ENCODE results near the gene CNBD2. TPM values are rescaled to one million over a fixed set of nuclear protein-coding genes. Genes with fewer than 3 reads are reported as not detected.

The CNBD2 gene
- polyA plus RNA-seq, 3 donors: 8.0 to 11.3 (median 9.3) TPM

GRCh38 chr20:36028106-36028808, 59.9 kb downstream of the CNBD2 start:
- Histone ChIP-seq H3K79me2 (ENCODE audit: insufficient read depth, low read length) (no peaks in the 10 kb centered on the region), H2AFZ (ENCODE audit: insufficient read depth, low read depth, low read length, poor library complexity, severe bottlenecking) (no peak overlapping the region), H3K4me1 (ENCODE audit: control insufficient read depth in 1 of 2, insufficient read depth in 2 of 2, low read length in 2 of 2) (no peaks in the 10 kb centered on the region), H3K9me3 (replicated peaks in 1 of 2; ENCODE audit: control insufficient read depth in 1 of 2, insufficient read depth in 1 of 2, low read length in 2 of 2) (no peaks in the 10 kb centered on the region), H3K4me3 (replicated peaks in 1 of 3; ENCODE audit: low read depth in 2 of 3, low read length in 3 of 3) (no peak overlapping the region), H3K27ac (ENCODE audit: low read depth in 1 of 2, low read length in 2 of 2) (no peak overlapping the region), H3K4me2 (replicated peaks; ENCODE audit: extremely low read depth, low read length, poor library complexity, severe bottlenecking) (no peak overlapping the region), H3K9ac (ENCODE audit: insufficient read depth, low read length, poor library complexity, severe bottlenecking) (no peak overlapping the region), H3K36me3 (replicated peaks in 1 of 2; ENCODE audit: control insufficient read depth in 1 of 2, insufficient read depth in 2 of 2, low read length in 2 of 2) (no peaks in the 10 kb centered on the region), H4K20me1 (ENCODE audit: insufficient read depth, low read length) (no peaks in the 10 kb centered on the region), H3K27me3 (ENCODE audit: control insufficient read depth in 2 of 2, insufficient read depth in 2 of 2, low read length in 2 of 2) (no peaks in the 10 kb centered on the region)
- intact Hi-C loops (cut with micrococcal nuclease): no loop called here
- Mint-ChIP-seq H3K9me3 (no peaks in the 10 kb centered on the region), H3K4me3 (no peak overlapping the region), H3K27me3 (ENCODE audit: low read depth in 3 of 3) (peaks cover 7 to 8% (median 7%) of the 10 kb centered on the region in 3 donors), H3K4me1 (no peaks in the 10 kb centered on the region), H3K36me3 (no peaks in the 10 kb centered on the region), H3K27ac (no peak overlapping the region)
- no peak for DNase-seq
- WGBS (ENCODE audit: insufficient coverage): 89% methylated on average over 7 of the region's 13 CpGs
- no peak for TF ChIP-seq CTCF (IDR thresholded peaks at IDR 0.05)

GRCh38 chr20:36030149-36030548, 61.8 kb downstream of the CNBD2 start:
- Histone ChIP-seq H3K36me3 (replicated peaks in 1 of 2; ENCODE audit: control insufficient read depth in 1 of 2, insufficient read depth in 2 of 2, low read length in 2 of 2) (no peaks in the 10 kb centered on the region), H4K20me1 (ENCODE audit: insufficient read depth, low read length) (no peaks in the 10 kb centered on the region), H3K79me2 (ENCODE audit: insufficient read depth, low read length) (no peaks in the 10 kb centered on the region), H3K9me3 (replicated peaks in 1 of 2; ENCODE audit: control insufficient read depth in 1 of 2, insufficient read depth in 1 of 2, low read length in 2 of 2) (no peaks in the 10 kb centered on the region), H3K4me1 (ENCODE audit: control insufficient read depth in 1 of 2, insufficient read depth in 2 of 2, low read length in 2 of 2) (no peaks in the 10 kb centered on the region), H3K27ac (ENCODE audit: low read depth in 1 of 2, low read length in 2 of 2) (no peak overlapping the region), H3K9ac (ENCODE audit: insufficient read depth, low read length, poor library complexity, severe bottlenecking) (no peak overlapping the region), H3K4me3 (replicated peaks in 1 of 3; ENCODE audit: low read depth in 2 of 3, low read length in 3 of 3) (no peak overlapping the region), H3K4me2 (replicated peaks; ENCODE audit: extremely low read depth, low read length, poor library complexity, severe bottlenecking) (no peak overlapping the region), H2AFZ (ENCODE audit: insufficient read depth, low read depth, low read length, poor library complexity, severe bottlenecking) (no peak overlapping the region), H3K27me3 (ENCODE audit: control insufficient read depth in 2 of 2, insufficient read depth in 2 of 2, low read length in 2 of 2) (no peaks in the 10 kb centered on the region)
- WGBS (ENCODE audit: insufficient coverage): 87% methylated on average over 6 of the region's 8 CpGs
- Mint-ChIP-seq H3K27me3 (ENCODE audit: low read depth in 3 of 3) (peaks cover 8% of the 10 kb centered on the region in 3 donors), H3K4me1 (no peaks in the 10 kb centered on the region), H3K36me3 (no peaks in the 10 kb centered on the region), H3K9me3 (peaks cover 0 to 1% (median 0%) of the 10 kb centered on the region in 7 donors), H3K27ac (no peak overlapping the region), H3K4me3 (no peak overlapping the region)
- no peak for DNase-seq
- TF ChIP-seq CTCF (IDR thresholded peaks at IDR 0.05): no peak
- intact Hi-C loops (cut with micrococcal nuclease): no loop called here

Data from CD14-positive monocyte (primary cell).